ENCODE results near the gene IFI27. TPM values are rescaled to one million over a fixed set of nuclear protein-coding genes. Genes with fewer than 3 reads are reported as not detected.

The IFI27 gene
- total RNA-seq, 4 donors from 2014 or later: 61.2 to 247 (median 175) TPM

DNA sequence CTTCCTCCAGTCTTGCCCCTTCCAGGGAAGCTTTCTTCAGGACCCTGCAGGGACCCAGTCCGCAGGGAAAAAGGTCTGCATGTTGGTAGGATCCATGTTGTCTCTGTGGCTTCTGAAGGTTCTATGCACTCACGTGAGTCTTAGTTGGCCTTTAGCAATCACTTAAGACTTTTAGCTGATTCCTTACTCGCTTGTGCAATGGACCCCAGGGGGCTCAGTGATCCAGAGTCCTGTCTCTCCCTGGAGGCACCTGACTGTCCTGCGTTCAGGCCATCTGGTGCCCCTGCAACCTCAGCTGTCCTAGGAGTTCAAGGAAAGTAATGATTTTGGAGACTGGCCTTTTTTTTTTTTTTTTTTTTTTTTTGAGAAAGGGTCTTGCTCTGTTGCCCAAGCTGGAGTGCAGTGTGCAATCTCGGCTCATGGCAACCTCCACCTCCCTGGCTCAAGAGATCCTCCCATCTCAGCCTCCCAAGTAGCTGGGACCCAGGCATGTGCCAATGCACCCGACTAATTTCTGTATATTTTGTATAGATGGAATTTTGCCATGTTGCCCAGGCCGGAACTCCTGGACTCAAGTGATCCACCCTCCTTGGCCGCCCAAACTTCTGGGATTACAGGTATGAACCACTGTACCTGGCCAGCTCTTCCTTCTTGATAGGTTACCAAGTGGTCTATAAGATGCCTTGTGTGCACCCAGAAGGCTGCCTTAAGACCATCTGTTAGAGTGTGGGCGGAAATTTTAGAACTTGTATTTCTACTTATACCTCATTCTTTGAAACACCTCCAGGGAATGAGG is 14.2 kb downstream of the IFI27 start:
- Histone ChIP-seq H3K4me3 (no peak overlapping the region), H3K4me1 (peaks cover 0 to 16% (median 3%) of the 10 kb centered on the region in 3 donors), H3K9me3 (peaks cover 0 to 14% (median 0%) of the 10 kb centered on the region in 3 donors), H3K27me3 (no peaks in the 10 kb centered on the region), H3K27ac (no peak overlapping the region), H3K36me3 (peaks cover 0 to 21% of the 10 kb centered on the region in 2 donors)
- no peak for ATAC-seq
- TF ChIP-seq, protein P1, sequence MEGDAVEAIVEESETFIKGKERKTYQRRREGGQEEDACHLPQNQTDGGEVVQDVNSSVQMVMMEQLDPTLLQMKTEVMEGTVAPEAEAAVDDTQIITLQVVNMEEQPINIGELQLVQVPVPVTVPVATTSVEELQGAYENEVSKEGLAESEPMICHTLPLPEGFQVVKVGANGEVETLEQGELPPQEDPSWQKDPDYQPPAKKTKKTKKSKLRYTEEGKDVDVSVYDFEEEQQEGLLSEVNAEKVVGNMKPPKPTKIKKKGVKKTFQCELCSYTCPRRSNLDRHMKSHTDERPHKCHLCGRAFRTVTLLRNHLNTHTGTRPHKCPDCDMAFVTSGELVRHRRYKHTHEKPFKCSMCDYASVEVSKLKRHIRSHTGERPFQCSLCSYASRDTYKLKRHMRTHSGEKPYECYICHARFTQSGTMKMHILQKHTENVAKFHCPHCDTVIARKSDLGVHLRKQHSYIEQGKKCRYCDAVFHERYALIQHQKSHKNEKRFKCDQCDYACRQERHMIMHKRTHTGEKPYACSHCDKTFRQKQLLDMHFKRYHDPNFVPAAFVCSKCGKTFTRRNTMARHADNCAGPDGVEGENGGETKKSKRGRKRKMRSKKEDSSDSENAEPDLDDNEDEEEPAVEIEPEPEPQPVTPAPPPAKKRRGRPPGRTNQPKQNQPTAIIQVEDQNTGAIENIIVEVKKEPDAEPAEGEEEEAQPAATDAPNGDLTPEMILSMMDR (IDR thresholded peaks at IDR 0.05): no peak
- TF ChIP-seq POLR2A (IDR thresholded peaks at IDR 0.05) (no peak), POLR2AphosphoS5 (IDR thresholded peaks at IDR 0.05) (no peak), EP300 (IDR thresholded peaks at IDR 0.05) (no peak)
- WGBS, 2 donors (ENCODE audit: low coverage in 1 of 2): 89 to 100% methylated on average over 3 to 5 of the region's 9 CpGs

DNA sequence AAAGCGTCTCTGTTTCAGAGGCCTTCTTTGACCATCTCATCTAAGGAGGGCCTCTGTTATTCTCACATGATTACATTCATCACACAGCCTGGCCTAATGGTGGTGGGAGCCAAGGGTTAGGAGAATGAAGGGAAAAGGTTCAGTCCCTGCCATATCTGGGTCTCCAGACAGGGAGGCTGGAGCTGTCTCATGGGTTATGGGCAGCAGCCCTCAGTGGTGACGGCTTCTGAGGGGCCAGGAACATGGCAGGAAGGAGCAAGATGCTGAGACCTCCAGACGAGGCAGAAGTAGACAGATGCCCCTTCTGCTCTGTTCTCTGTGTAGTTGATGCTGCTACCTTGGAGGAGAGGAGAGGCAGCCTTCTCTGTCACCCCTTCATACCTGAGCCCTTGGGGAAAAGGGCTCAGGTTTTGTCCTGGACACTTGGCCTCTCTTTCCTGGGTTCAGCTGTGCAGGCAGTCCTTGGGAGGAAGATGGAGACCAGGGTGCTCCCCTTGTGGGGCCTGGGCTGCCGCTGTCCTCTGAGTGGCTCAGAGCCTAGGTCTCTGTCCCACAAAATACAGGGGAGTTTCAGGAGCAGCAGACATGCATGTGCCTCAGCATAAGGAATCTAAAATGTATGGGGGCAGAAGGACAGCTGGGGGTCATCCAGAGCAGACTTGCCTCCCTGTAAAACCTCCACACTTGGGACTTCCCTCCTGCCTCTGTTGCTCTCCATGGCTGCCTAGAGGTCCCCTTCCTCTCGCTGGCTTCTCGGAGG is 15.3 kb downstream of the IFI27 start:
- no peaks in the 10 kb centered on the region for H3K27me3 ChIP-seq
- peaks cover 0 to 24% (median 3%) of the 10 kb centered on the region in 3 donors for H3K4me1 ChIP-seq
- H3K9me3 ChIP-seq: peaks cover 0 to 4% (median 0%) of the 10 kb centered on the region in 3 donors
- H3K36me3 ChIP-seq: peaks cover 0 to 21% of the 10 kb centered on the region in 2 donors
- no peak for ATAC-seq
- TF ChIP-seq POLR2AphosphoS5 (IDR thresholded peaks at IDR 0.05) (no peak), EP300 (IDR thresholded peaks at IDR 0.05) (no peak), POLR2A (IDR thresholded peaks at IDR 0.05) (no peak)
- TF ChIP-seq, protein P1 (IDR thresholded peaks at IDR 0.05): no peak
- no peak overlapping the region for H3K4me3 ChIP-seq
- no peak overlapping the region for H3K27ac ChIP-seq
- WGBS, 2 donors (ENCODE audit: low coverage in 1 of 2): 74 to 96% methylated on average over 3 to 4 of the region's 6 CpGs

GRCh38 chr14:94126419-94126677 is 15.8 kb downstream of the IFI27 start:
- 83 to 89% methylated on average over 1 of the region's 1 CpG for WGBS, 2 donors (ENCODE audit: low coverage in 1 of 2)
- Histone ChIP-seq H3K36me3 (peaks cover 0 to 21% of the 10 kb centered on the region in 2 donors), H3K27me3 (no peaks in the 10 kb centered on the region), H3K4me1 (peaks cover 0 to 24% (median 3%) of the 10 kb centered on the region in 3 donors), H3K4me3 (no peak overlapping the region), H3K27ac (no peak overlapping the region), H3K9me3 (no peaks in the 10 kb centered on the region)
- TF ChIP-seq EP300 (IDR thresholded peaks at IDR 0.05) (no peak), POLR2A (IDR thresholded peaks at IDR 0.05) (no peak), POLR2AphosphoS5 (IDR thresholded peaks at IDR 0.05) (no peak)
- TF ChIP-seq, protein P1 (IDR thresholded peaks at IDR 0.05): no peak
- ATAC-seq: no peak

DNA sequence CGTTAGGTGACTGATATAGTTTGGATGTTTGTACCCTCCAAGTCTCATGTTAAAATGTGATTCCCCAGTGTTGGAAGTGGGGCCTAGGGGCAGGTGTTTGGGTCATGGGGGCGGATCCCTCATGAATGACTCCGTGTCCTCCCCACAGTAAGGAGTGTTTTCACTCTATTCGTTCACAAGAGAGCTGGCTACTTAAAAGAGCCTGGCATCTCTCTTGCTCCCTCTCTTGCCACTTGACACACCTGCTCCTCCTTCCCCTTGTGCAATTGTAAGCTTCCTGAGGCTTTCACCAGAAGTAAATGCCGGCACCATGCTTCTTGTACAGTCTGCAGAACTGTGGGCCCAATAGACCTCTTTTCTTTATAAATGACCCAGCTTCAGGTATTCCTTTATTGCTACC is 16.3 kb downstream of the IFI27 start:
- H3K4me1 ChIP-seq: peaks cover 0 to 24% (median 3%) of the 10 kb centered on the region in 3 donors
- no peak overlapping the region for H3K27ac ChIP-seq
- peaks cover 0 to 21% of the 10 kb centered on the region in 2 donors for H3K36me3 ChIP-seq
- ATAC-seq: no peak
- no peak overlapping the region for H3K4me3 ChIP-seq
- TF ChIP-seq POLR2AphosphoS5 (IDR thresholded peaks at IDR 0.05): no peak
- no peak for TF ChIP-seq EP300 (IDR thresholded peaks at IDR 0.05)
- TF ChIP-seq, protein P1 (IDR thresholded peaks at IDR 0.05): no peak
- TF ChIP-seq POLR2A (IDR thresholded peaks at IDR 0.05): no peak
- H3K9me3 ChIP-seq: no peaks in the 10 kb centered on the region
- H3K27me3 ChIP-seq: no peaks in the 10 kb centered on the region
- 89 to 100% methylated on average over 3 of the region's 5 CpGs for WGBS, 2 donors (ENCODE audit: low coverage in 1 of 2)

Data from gastroesophageal sphincter (tissue), 4 donors.